Testis (tissue), 3 donors: Measurements from ENCODE around the gene MACF1. TPM values are rescaled to one million over a fixed set of nuclear protein-coding genes. Genes with fewer than 3 reads are reported as not detected.
"Not testable (repeated sequence)": the region's sequence is repeated elsewhere in the genome, so short reads cannot be mapped to it uniquely, and the experiment has no call there.

ENCODE experiments used
- DNase-seq: peaks from one replicate; pipeline ENCODE4 v3.0.0-alpha.2; 2019
- H3K27ac ChIP-seq, 2 donors: fragments of 200-600 bp; sonication (generic); one replicate each; pipeline ENCODE4 v1.5.1; 2019
- H3K27me3 ChIP-seq: fragments of 200-600 bp; sonication (generic); one replicate; pipeline ENCODE4 v1.5.1; 2019
- H3K36me3 ChIP-seq: fragments of 200-600 bp; sonication (generic); one replicate; pipeline ENCODE4 v1.5.1; 2017; ENCODE audit warnings: low read depth; ENCODE audit errors: missing control alignments
- H3K4me1 ChIP-seq: fragments of 200-600 bp; sonication (generic); one replicate; pipeline ENCODE4 v1.5.1; 2019
- H3K4me3 ChIP-seq, 2 donors: fragments of 200-600 bp; sonication (generic); one replicate each; pipeline ENCODE4 v1.5.1; 2017 to 2019
- H3K9me3 ChIP-seq: fragments of 200-600 bp; sonication (generic); one replicate; pipeline ENCODE4 v1.5.1; 2017
- POLR2A ChIP-seq: fragments of 450-650 bp; IDR thresholded peaks from one replicate; pipeline ENCODE4 v1.6.1; 2017; ENCODE audit warnings: antibody characterized with exemption, mild to moderate bottlenecking, moderate library complexity
- WGBS, 2 donors: methylation state at CpG; one replicate each; pipeline ENCODE4 v1.1.5; 2018; 5-methylcytosine and 5-hydroxymethylcytosine counted together
- intact Hi-C: fragments of 100-400 bp; cut with DNase I; formaldehyde crosslinking; loops from one replicate; pipeline ENCODE4 v1.15.1; 2023; ENCODE audit warnings: low total_unique reads
- polyA plus RNA-seq: library from polyadenylated mRNA; stranded (reverse); fragments of 350-450 nt; fragmentation: Illumina TruSeq; extraction: RNeasy Lipid Tissue Mini Kit (QIAGEN cat#74804); gene quantifications from one replicate; pipeline ENCODE4 v1.2.3, GENCODE V29; 2014; ENCODE audit warnings: low read depth, low replicate concordance; ENCODE audit not compliant: insufficient read depth
- total RNA-seq, 2 donors: library from RNA; depleted of rRNA; stranded (reverse); fragments of >200 nt; gene quantifications; one replicate each; pipeline ENCODE4 v1.2.3, GENCODE V29; 2016
- TF ChIP-seq, protein P1 (sequence below), 3 experiments: fragments of 450-650 bp in 2 of 3; fragments of 200-600 bp in 1 of 3; sonication (generic) in 1 of 3; IDR thresholded peaks; one replicate each; pipeline ENCODE4 v1.5.1; 2016 to 2019; ENCODE audit warnings: antibody characterized with exemption in 3 of 3, mild to moderate bottlenecking in 2 of 3, moderate library complexity in 1 of 3

The MACF1 gene
- total and polyA plus RNA-seq, 3 donors from 2014 or later: 136 to 494 (median 422) TPM

DNA sequence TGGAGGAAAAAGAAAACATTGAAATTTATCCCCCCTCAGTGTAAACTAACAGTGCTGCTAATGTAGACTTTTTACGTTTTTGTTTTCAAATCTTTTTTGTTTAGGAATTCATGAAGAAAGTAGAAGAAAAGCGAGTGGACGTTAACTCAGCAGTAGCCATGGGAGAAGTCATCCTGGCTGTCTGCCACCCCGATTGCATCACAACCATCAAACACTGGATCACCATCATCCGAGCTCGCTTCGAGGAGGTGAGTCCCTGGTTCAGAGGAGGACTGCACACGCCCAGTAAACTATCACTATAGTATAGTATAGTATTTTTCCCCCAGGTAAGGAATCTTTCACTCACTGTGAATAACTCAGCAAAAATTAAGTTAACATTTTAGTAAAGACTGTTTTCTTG, 249.1 kb downstream of the MACF1 start:
- no peak for DNase-seq
- H3K4me1 ChIP-seq: peaks cover 11% of the 10 kb centered on the region
- TF ChIP-seq, protein P1, sequence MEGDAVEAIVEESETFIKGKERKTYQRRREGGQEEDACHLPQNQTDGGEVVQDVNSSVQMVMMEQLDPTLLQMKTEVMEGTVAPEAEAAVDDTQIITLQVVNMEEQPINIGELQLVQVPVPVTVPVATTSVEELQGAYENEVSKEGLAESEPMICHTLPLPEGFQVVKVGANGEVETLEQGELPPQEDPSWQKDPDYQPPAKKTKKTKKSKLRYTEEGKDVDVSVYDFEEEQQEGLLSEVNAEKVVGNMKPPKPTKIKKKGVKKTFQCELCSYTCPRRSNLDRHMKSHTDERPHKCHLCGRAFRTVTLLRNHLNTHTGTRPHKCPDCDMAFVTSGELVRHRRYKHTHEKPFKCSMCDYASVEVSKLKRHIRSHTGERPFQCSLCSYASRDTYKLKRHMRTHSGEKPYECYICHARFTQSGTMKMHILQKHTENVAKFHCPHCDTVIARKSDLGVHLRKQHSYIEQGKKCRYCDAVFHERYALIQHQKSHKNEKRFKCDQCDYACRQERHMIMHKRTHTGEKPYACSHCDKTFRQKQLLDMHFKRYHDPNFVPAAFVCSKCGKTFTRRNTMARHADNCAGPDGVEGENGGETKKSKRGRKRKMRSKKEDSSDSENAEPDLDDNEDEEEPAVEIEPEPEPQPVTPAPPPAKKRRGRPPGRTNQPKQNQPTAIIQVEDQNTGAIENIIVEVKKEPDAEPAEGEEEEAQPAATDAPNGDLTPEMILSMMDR (IDR thresholded peaks at IDR 0.05): no peak
- TF ChIP-seq POLR2A: no peak
- peaks cover 3% of the 10 kb centered on the region for H3K36me3 ChIP-seq
- no peak overlapping the region for H3K4me3 ChIP-seq
- H3K27ac ChIP-seq: no peak overlapping the region
- 88 to 91% methylated on average over 8 of the region's 8 CpGs for WGBS, 2 donors
- H3K27me3 ChIP-seq: no peaks in the 10 kb centered on the region
- intact Hi-C loops: no loop called here
- no peaks in the 10 kb centered on the region for H3K9me3 ChIP-seq

GRCh38 chr1:39458991-39459390, 254.5 kb downstream of the MACF1 start:
- Histone ChIP-seq H3K36me3 (peaks cover 3% of the 10 kb centered on the region), H3K27me3 (no peaks in the 10 kb centered on the region), H3K9me3 (no peaks in the 10 kb centered on the region), H3K27ac (no peak overlapping the region), H3K4me3 (no peak overlapping the region), H3K4me1 (no peaks in the 10 kb centered on the region)
- TF ChIP-seq POLR2A: no peak
- TF ChIP-seq, protein P1 (IDR thresholded peaks at IDR 0.05): no peak
- WGBS, 2 donors: 87 to 94% methylated on average over 4 of the region's 4 CpGs
- DNase-seq: no peak
- intact Hi-C loops: no loop called here

DNA sequence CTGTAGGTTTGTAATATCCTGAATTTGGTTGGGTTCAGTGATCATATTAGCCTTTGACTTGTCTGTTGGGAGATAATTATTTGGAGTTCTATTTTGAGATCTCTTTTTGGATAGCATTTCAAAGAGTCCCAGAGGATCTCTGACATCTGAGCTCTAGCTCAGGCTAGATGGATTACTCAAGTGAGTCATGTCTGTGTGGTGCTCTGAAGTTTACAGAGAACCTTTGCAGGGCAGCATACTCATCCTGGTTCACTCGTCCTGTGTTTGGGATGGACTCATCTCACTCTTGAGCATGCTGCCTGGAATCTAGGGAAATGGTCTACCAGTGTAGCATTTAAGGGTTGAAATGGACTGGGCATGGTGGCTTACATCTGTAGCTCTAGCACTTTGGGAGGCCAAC, 257.6 kb downstream of the MACF1 start:
- Histone ChIP-seq H3K27ac (no peak overlapping the region), H3K9me3 (no peaks in the 10 kb centered on the region), H3K4me3 (no peak overlapping the region), H3K4me1 (peaks cover 4% of the 10 kb centered on the region), H3K27me3 (no peaks in the 10 kb centered on the region), H3K36me3 (peaks cover 3% of the 10 kb centered on the region)
- intact Hi-C loops: no loop called here
- WGBS, 2 donors: 81 to 88% methylated on average over 1 of the region's 1 CpG
- no peak for TF ChIP-seq POLR2A
- TF ChIP-seq, protein P1 (IDR thresholded peaks at IDR 0.05): no peak
- DNase-seq: no peak

DNA sequence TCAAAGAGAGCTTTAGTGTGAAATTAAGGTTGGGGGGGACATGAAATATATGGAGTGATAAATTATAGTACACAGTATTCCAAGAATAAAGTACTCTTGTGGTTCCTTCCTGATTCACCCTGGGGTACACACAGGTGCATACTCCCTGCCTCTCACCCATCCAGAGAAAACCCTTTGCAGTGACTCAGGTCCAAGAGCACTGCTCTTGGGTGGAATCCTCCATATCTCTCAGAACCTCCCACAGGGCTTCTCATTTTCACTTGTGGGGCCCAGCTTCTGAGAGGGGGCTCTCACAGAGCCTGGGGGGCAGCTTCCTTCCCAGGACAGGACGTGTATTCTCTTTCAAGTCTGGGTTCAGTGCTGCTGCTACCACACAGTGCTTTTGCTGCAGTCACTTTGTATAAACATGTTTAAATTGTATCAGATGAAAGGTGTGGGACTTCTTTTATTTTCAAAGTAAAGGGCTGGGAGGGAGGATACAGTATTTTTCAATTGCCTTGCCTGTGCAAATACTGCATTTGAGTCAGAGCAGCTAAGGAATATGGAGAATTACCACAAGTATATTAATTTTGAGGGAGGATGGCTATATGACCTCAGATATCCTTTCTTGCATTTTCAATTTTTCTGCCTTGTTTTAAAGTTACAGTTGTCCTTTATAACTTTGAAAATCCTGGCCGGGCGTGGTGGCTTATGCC, 262.1 kb downstream of the MACF1 start:
- Histone ChIP-seq H3K4me3 (no peak overlapping the region), H3K27me3 (no peaks in the 10 kb centered on the region), H3K9me3 (no peaks in the 10 kb centered on the region), H3K27ac (peak overlapping the region in 1 of 2 donors; percentile 65), H3K4me1 (peaks cover 4% of the 10 kb centered on the region), H3K36me3 (no peaks in the 10 kb centered on the region)
- TF ChIP-seq, protein P1 (IDR thresholded peaks at IDR 0.05): no peak
- TF ChIP-seq POLR2A: no peak
- intact Hi-C loops: no loop called here
- no peak for DNase-seq
- WGBS, 2 donors: 61 to 70% methylated on average over 3 of the region's 3 CpGs

DNA sequence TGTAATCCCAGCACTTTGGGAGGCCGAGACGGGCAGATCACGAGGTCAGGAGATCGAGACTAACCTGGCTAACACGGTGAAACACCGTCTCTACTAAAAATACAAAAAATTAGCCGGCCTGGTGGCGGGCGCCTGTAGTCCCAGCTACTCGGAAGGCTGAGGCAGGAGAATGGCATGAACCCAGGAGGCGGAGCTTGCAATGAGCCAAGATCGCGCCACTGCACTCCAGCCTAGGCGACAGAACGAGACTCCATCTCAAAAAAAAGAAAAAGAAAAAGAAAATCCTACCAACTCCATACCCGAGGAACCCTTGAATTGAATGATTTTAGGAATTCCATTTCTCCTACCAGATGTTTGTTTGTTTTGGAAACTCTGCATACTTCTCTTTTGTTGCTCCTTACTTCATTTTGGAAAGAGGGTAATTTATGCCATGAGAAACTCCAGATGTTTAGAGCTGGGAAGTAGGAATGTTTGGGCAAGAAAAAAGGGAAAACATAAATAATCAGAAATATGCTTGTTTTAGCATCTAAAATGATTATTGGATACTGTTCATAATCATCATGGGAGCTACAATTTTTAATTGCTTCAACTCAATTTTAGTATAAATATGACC, 262.7 kb downstream of the MACF1 start:
- intact Hi-C loops, H3K4me3 ChIP-seq, H3K27me3 ChIP-seq, H3K36me3 ChIP-seq, DNase-seq, H3K4me1 ChIP-seq, H3K9me3 ChIP-seq: not testable (repeated sequence)
- H3K27ac ChIP-seq: peak overlapping the region in 1 of 2 donors; percentile 65
- WGBS, 2 donors: 56 to 78% methylated on average over 16 of the region's 16 CpGs
